NCI-H524 treated with DMSO at 0.1 percent for 48 hours (cell line): Measurements from ENCODE around the gene GABPB2.
"Not testable (repeated sequence)": the region's sequence is repeated elsewhere in the genome, so short reads cannot be mapped to it uniquely, and the experiment has no call there.

Experiments used
- DNase-seq: peaks from one replicate; lab custom pipeline; 2025; lab: John Stamatoyannopoulos, UW

The GABPB2 gene

GRCh38 chr1:151060007-151060656, 10.4 kb upstream of the GABPB2 start, which contains the start of gene MLLT11:
Gene MLLT11 (plus strand): TSS chr1:151060397. CDS start chr1:151067225, 6,828 bp downstream.
- DNase-seq: peak; percentile 68

- no peak for DNase-seq
Measured at GRCh38 chr1:151060657-151061421, 9.7 kb upstream of the GABPB2 start.

GRCh38 chr1:151061704-151062103, 8.9 kb upstream of the GABPB2 start:
- no peak for DNase-seq

- no peak for DNase-seq
Measured at GRCh38 chr1:151062741-151063371, 7.7 kb upstream of the GABPB2 start.

- DNase-seq: no peak
Measured at GRCh38 chr1:151065089-151065645, 5.4 kb upstream of the GABPB2 start.

- no peak for DNase-seq
Measured at GRCh38 chr1:151067185-151067584, 3.4 kb upstream of the GABPB2 start.

GRCh38 chr1:151069103-151069486, 1.5 kb upstream of the GABPB2 start:
- no peak for DNase-seq

GRCh38 chr1:151072224-151072623, 1.7 kb downstream of the GABPB2 start:
- DNase-seq: no peak

GRCh38 chr1:151085953-151086559, 15.5 kb downstream of the GABPB2 start:
- DNase-seq: no peak

GRCh38 chr1:151097426-151097825, 26.9 kb downstream of the GABPB2 start:
- not testable (repeated sequence) for DNase-seq

- DNase-seq: no peak
Measured at GRCh38 chr1:151098126-151098525, 27.6 kb downstream of the GABPB2 start.

- no peak for DNase-seq
Measured at GRCh38 chr1:151104630-151105029, 34.1 kb downstream of the GABPB2 start.

- no peak for DNase-seq
Measured at GRCh38 chr1:151106894-151107293, 36.3 kb downstream of the GABPB2 start.

- DNase-seq: no peak
Measured at GRCh38 chr1:151108331-151108730, 37.8 kb downstream of the GABPB2 start.

- DNase-seq: no peak
Measured at GRCh38 chr1:151113877-151114276, 43.3 kb downstream of the GABPB2 start.

- no peak for DNase-seq
Measured at GRCh38 chr1:151124763-151125403, 54.3 kb downstream of the GABPB2 start.

- no peak for DNase-seq
Measured at GRCh38 chr1:151128800-151129199, 58.2 kb downstream of the GABPB2 start.

GRCh38 chr1:151130987-151131586, 60.5 kb downstream of the GABPB2 start:
- DNase-seq: no peak

GRCh38 chr1:151131701-151132334, 61.3 kb downstream of the GABPB2 start:
- no peak for DNase-seq

- no peak for DNase-seq
Measured at GRCh38 chr1:151132335-151133017, 61.9 kb downstream of the GABPB2 start.
